ENCODE measurements around the gene OR5AR1. TPM values are rescaled to one million over a fixed set of nuclear protein-coding genes. Genes with fewer than 3 reads are reported as not detected.

Gene OR5AR1
- polyA plus RNA-seq, 12 donors = not detected

Other genes starting within 250 kb of the OR5AR1 start
- not detected for gene OR5M3, start 190.3 kb upstream of the OR5AR1 start, polyA plus RNA-seq (ENCODE audit: insufficient read length in 12 of 12)
- not detected for gene OR5M8, start 172.3 kb upstream of the OR5AR1 start, polyA plus RNA-seq (ENCODE audit: insufficient read length in 12 of 12)
- gene OR5M11, start 120.4 kb upstream of the OR5AR1 start, polyA plus RNA-seq (ENCODE audit: insufficient read length in 12 of 12) = not detected
- not detected for gene OR5M10, start 86.0 kb upstream of the OR5AR1 start, polyA plus RNA-seq (ENCODE audit: insufficient read length in 12 of 12)
- not detected for gene OR5M1, start 48.8 kb upstream of the OR5AR1 start, polyA plus RNA-seq (ENCODE audit: insufficient read length in 12 of 12)
- gene OR5AP2, start 21.2 kb upstream of the OR5AR1 start, polyA plus RNA-seq (ENCODE audit: insufficient read length in 12 of 12) = not detected
- not detected for gene OR9G1, start 35.4 kb downstream of the OR5AR1 start, polyA plus RNA-seq (ENCODE audit: insufficient read length in 12 of 12)
- not detected for gene OR9G4, start 85.0 kb downstream of the OR5AR1 start, polyA plus RNA-seq (ENCODE audit: insufficient read length in 12 of 12)

All from muscle of arm (tissue), 12 donors.